Smooth muscle cell (in vitro differentiated cells): ENCODE data around the gene PELI2. TPM values are rescaled to one million over a fixed set of nuclear protein-coding genes. Genes with fewer than 3 reads are reported as not detected.

ENCODE experiments used
- DNase-seq: peaks from one replicate; lab custom pipeline; 2025; ENCODE audit not compliant: unreplicated experiment; lab: John Stamatoyannopoulos, UW
- H2AFZ ChIP-seq: fragments of 200-600 bp; sonication (generic); 2 replicates; pipeline ENCODE4 v1.6.0; 2016; ENCODE audit warnings: antibody characterized with exemption, low read depth, mild to moderate bottlenecking
- H3F3A ChIP-seq: fragments of 200-600 bp; sonication (generic); 2 replicates; pipeline ENCODE4 v1.6.0; 2017; ENCODE audit warnings: antibody characterized with exemption, low read depth
- H3K27ac ChIP-seq: fragments of 200-600 bp; sonication (generic); 2 replicates; pipeline ENCODE4 v1.5.1; 2016; ENCODE audit warnings: low read depth, mild to moderate bottlenecking
- H3K27me3 ChIP-seq: fragments of 200-600 bp; sonication (generic); 2 replicates; pipeline ENCODE4 v1.6.1; 2016; ENCODE audit warnings: low read depth, mild to moderate bottlenecking
- H3K36me3 ChIP-seq: fragments of 200-600 bp; sonication (generic); 2 replicates; pipeline ENCODE4 v1.5.1; 2016; ENCODE audit warnings: low read depth
- H3K4me1 ChIP-seq: fragments of 200-600 bp; sonication (generic); 2 replicates; pipeline ENCODE4 v1.5.1; 2016; ENCODE audit warnings: low read depth
- H3K4me2 ChIP-seq: fragments of 200-600 bp; sonication (generic); 2 replicates; pipeline ENCODE4 v1.6.0; 2016; ENCODE audit warnings: mild to moderate bottlenecking
- H3K4me3 ChIP-seq: fragments of 200-600 bp; sonication (generic); 2 replicates; pipeline ENCODE4 v1.5.1; 2016; ENCODE audit warnings: mild to moderate bottlenecking
- H3K79me2 ChIP-seq: fragments of 200-600 bp; sonication (generic); 2 replicates; pipeline ENCODE4 v1.6.0; 2016; ENCODE audit warnings: low read depth, mild to moderate bottlenecking
- H3K9ac ChIP-seq: fragments of 200-600 bp; sonication (generic); 2 replicates; pipeline ENCODE4 v1.6.0; 2016; ENCODE audit warnings: low read depth
- H3K9me3 ChIP-seq: fragments of 200-600 bp; sonication (generic); replicated peaks from 2 replicates; pipeline ENCODE4 v1.5.1; 2016; ENCODE audit warnings: low read depth
- H4K20me1 ChIP-seq: fragments of 200-600 bp; sonication (generic); 2 replicates; pipeline ENCODE4 v1.6.0; 2016; ENCODE audit warnings: low read depth
- WGBS: methylation state at CpG from one replicate; pipeline ENCODE4 v1.1.7; 2016; ENCODE audit warnings: low lambda C conversion rate; 5-methylcytosine and 5-hydroxymethylcytosine counted together
- polyA plus RNA-seq: library from polyadenylated mRNA; unstranded; fragments of >200 nt; fragmentation: Nextera tagmentation; extraction: Ambion mirVana; gene quantifications from 2 replicates; pipeline ENCODE4 v1.2.1, GENCODE V29; 2016
- total RNA-seq: library from RNA; depleted of rRNA; stranded (reverse); fragments of >200 nt; gene quantifications from 2 replicates; pipeline ENCODE4 v1.2.3, GENCODE V29; 2014
- TF ChIP-seq, protein P1 (sequence below): fragments of 200-600 bp; sonication (generic); IDR thresholded peaks from 2 replicates; pipeline ENCODE4 v1.5.1; 2017; ENCODE audit warnings: borderline replicate concordance, mild to moderate bottlenecking, antibody characterized with exemption; ENCODE audit not compliant: insufficient read depth, poor library complexity, severe bottlenecking

The PELI2 gene
- total and polyA plus RNA-seq, 2 experiments from 2014 or later: 4.6 to 9.1 TPM

DNA sequence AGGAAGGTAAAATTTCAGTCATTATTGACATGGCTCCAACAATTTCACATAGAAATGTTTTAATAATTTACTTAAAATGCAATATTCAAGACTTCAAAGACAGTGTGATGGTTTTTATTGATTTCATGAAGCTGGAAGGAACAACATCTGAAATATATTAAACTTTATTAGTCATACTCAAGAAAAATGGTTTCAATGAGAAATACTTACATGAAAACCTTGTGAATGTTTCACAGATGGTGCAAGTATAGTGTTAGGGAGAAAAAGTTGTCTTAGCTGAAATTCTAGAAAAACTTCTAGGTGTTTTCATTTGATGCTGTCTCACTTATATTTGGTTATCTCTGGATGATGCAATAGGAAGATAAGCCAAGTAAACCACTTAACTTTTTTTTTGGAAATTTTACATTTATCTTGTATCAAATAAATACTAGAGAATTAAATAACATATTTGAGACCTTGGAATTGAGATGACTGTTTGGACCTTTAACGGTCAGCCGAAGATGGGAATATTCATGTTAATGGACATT, 65.5 kb downstream of the PELI2 start:
- 98% methylated on average over 2 of the region's 2 CpGs for WGBS
- Histone ChIP-seq H3K27ac (no peak overlapping the region), H3K27me3 (no peaks in the 10 kb centered on the region), H4K20me1 (no peaks in the 10 kb centered on the region), H3K36me3 (no peaks in the 10 kb centered on the region), H3K4me2 (no peak overlapping the region), H3K4me3 (no peak overlapping the region), H3K9ac (no peak overlapping the region), H3K79me2 (no peaks in the 10 kb centered on the region), H2AFZ (no peak overlapping the region), H3K4me1 (no peaks in the 10 kb centered on the region), H3F3A (no peaks in the 10 kb centered on the region), H3K9me3 (no peaks in the 10 kb centered on the region)
- TF ChIP-seq, protein P1, sequence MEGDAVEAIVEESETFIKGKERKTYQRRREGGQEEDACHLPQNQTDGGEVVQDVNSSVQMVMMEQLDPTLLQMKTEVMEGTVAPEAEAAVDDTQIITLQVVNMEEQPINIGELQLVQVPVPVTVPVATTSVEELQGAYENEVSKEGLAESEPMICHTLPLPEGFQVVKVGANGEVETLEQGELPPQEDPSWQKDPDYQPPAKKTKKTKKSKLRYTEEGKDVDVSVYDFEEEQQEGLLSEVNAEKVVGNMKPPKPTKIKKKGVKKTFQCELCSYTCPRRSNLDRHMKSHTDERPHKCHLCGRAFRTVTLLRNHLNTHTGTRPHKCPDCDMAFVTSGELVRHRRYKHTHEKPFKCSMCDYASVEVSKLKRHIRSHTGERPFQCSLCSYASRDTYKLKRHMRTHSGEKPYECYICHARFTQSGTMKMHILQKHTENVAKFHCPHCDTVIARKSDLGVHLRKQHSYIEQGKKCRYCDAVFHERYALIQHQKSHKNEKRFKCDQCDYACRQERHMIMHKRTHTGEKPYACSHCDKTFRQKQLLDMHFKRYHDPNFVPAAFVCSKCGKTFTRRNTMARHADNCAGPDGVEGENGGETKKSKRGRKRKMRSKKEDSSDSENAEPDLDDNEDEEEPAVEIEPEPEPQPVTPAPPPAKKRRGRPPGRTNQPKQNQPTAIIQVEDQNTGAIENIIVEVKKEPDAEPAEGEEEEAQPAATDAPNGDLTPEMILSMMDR: no peak
- no peak for DNase-seq

DNA sequence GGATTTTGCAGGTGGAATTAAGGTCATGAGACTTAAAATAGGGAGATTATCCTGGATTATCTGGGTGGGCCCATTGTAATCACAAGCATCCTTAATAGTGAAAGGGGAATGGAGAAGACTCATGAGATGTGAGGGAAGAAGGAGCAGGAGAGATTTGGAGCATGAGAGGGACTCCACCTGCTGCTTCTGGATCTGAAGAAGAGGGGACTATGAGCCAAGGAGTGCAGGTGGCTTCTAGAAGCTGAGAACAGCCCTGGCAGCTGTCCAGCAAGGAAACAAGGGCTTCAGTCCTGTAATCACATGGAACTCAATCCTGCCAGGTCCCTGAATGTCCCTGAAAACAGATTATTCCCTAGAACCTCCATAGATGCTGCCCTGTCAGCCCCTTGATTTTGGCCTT, 67.8 kb downstream of the PELI2 start:
- Histone ChIP-seq H3K27ac (no peak overlapping the region), H3K4me3 (no peak overlapping the region), H3K27me3 (no peaks in the 10 kb centered on the region), H3K4me2 (no peak overlapping the region), H3K4me1 (no peaks in the 10 kb centered on the region), H3K9ac (no peak overlapping the region), H2AFZ (no peak overlapping the region), H3K79me2 (no peaks in the 10 kb centered on the region), H4K20me1 (no peaks in the 10 kb centered on the region), H3F3A (no peaks in the 10 kb centered on the region), H3K36me3 (no peaks in the 10 kb centered on the region), H3K9me3 (no peaks in the 10 kb centered on the region)
- no peak for DNase-seq
- TF ChIP-seq, protein P1: no peak

DNA sequence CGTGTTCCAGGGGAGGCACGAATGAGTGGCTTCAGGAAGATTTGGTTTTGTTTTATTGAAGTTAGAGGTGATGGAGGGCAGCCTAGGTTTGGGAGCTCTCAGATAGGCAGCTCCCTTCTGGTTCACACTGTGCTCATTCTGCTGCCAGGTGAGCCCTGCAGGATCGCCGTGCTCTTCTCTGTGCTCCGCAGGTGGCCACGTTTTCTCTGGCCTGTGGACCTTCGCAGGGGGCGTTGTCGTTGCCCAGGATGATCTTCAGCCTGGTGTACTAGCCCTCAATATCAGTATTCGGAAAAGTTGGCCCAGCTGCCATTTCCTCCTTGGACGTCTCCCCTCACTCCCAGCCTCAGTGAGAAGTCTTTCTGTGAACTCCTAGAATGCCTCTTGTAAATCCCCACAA, 69.5 kb downstream of the PELI2 start:
- H4K20me1 ChIP-seq: no peaks in the 10 kb centered on the region
- no peak overlapping the region for H3K4me3 ChIP-seq
- no peak overlapping the region for H2AFZ ChIP-seq
- H3K9ac ChIP-seq: no peak overlapping the region
- WGBS: 93% methylated on average over 11 of the region's 11 CpGs
- H3K4me1 ChIP-seq: peaks cover 5% of the 10 kb centered on the region
- no peaks in the 10 kb centered on the region for H3F3A ChIP-seq
- no peaks in the 10 kb centered on the region for H3K79me2 ChIP-seq
- H3K27ac ChIP-seq: no peak overlapping the region
- TF ChIP-seq, protein P1: no peak
- no peaks in the 10 kb centered on the region for H3K36me3 ChIP-seq
- no peak for DNase-seq
- H3K4me2 ChIP-seq: no peak overlapping the region
- H3K9me3 ChIP-seq: no peaks in the 10 kb centered on the region
- H3K27me3 ChIP-seq: no peaks in the 10 kb centered on the region

DNA sequence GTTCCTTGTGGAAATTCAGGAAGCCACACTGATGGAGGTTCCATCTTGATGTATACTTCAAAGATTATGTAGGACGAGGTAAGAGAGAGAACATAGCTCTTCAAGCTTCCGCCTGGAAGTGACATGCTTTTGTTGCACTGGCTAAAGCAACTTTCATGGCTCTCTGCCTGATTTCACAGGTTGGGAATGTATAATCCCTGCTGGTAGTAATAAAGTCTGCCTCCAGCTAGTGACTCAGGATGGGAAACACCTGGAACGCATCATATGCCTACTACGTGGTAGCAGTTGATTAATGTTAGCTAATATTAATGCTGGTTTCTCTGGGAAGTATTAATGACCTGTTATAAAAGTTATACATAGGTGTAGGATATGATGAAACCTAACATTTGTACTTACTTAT, 71.1 kb downstream of the PELI2 start:
- no peak for DNase-seq
- 40% methylated on average over 4 of the region's 4 CpGs for WGBS
- H3K9me3 ChIP-seq: no peaks in the 10 kb centered on the region
- H3K4me3 ChIP-seq: no peak overlapping the region
- TF ChIP-seq, protein P1: no peak
- no peaks in the 10 kb centered on the region for H3F3A ChIP-seq
- no peak overlapping the region for H2AFZ ChIP-seq
- H3K4me2 ChIP-seq: no peak overlapping the region
- H3K9ac ChIP-seq: peak overlapping the region; percentile 28
- H3K36me3 ChIP-seq: no peaks in the 10 kb centered on the region
- H3K4me1 ChIP-seq: peaks cover 8% of the 10 kb centered on the region
- no peaks in the 10 kb centered on the region for H3K27me3 ChIP-seq
- H3K79me2 ChIP-seq: no peaks in the 10 kb centered on the region
- H3K27ac ChIP-seq: peak overlapping the region; percentile 64
- H4K20me1 ChIP-seq: no peaks in the 10 kb centered on the region
